Keratinocyte (primary cell): ENCODE measurements around the gene PSME4. TPM values are rescaled to one million over a fixed set of nuclear protein-coding genes. Genes with fewer than 3 reads are reported as not detected.

ENCODE experiments used
- DNase-seq: peaks from one replicate; pipeline ENCODE4 v3.0.0-alpha.2; 2011; ENCODE audit warnings: low read depth, missing footprints, low spot score
- FAIRE-seq: peaks from 2 replicates; lab custom pipeline; 2011; peaks lifted over from hg19 to GRCh38; lab: Jason Lieb, UNC
- H2AFZ ChIP-seq: 2 replicates; pipeline ENCODE4 v1.6.0; 2012; ENCODE audit warnings: low read length, control low read depth, inconsistent platforms; ENCODE audit not compliant: control insufficient read depth
- H3K27ac ChIP-seq: 2 replicates; pipeline ENCODE4 v1.5.1; 2011; ENCODE audit warnings: low read length; ENCODE audit not compliant: control insufficient read depth, insufficient read depth
- H3K27me3 ChIP-seq: 3 replicates; pipeline ENCODE4 v1.6.0; 2011; ENCODE audit warnings: low read length; ENCODE audit not compliant: control insufficient read depth, insufficient read depth; ENCODE audit errors: extremely low read depth
- H3K36me3 ChIP-seq, 2 experiments: 2 replicates in 1 of 2; 3 replicates in 1 of 2; pipeline ENCODE4 v1.5.1; 2011; ENCODE audit warnings: low read length in 2 of 2, mild to moderate bottlenecking in 1 of 2; ENCODE audit not compliant: control insufficient read depth in 2 of 2, insufficient read depth in 2 of 2; ENCODE audit errors: extremely low read depth in 1 of 2
- H3K4me1 ChIP-seq: 3 replicates; pipeline ENCODE4 v1.5.1; 2011; ENCODE audit warnings: low read length; ENCODE audit not compliant: control insufficient read depth, insufficient read depth; ENCODE audit errors: extremely low read depth
- H3K4me2 ChIP-seq: 3 replicates; pipeline ENCODE4 v1.6.0; 2011; ENCODE audit warnings: low read depth, low read length; ENCODE audit not compliant: control insufficient read depth, insufficient read depth; ENCODE audit errors: extremely low read depth
- H3K4me3 ChIP-seq, 3 experiments: fragments of 200-600 bp in 1 of 3; sonication (generic) in 1 of 3; 2 replicates in 2 of 3; 3 replicates in 1 of 3; pipeline ENCODE4 v1.5.1; 2011 to 2016; ENCODE audit warnings: low read length in 3 of 3, mild to moderate bottlenecking in 3 of 3, control low read depth in 2 of 3, inconsistent platforms in 1 of 3, low read depth in 1 of 3, mixed read lengths in 1 of 3, mixed run types in 1 of 3, moderate library complexity in 1 of 3; ENCODE audit not compliant: control insufficient read depth in 2 of 3, insufficient read depth in 2 of 3; ENCODE audit errors: extremely low read depth in 1 of 3
- H3K79me2 ChIP-seq: 2 replicates; pipeline ENCODE4 v1.6.0; 2012; ENCODE audit warnings: low read length; ENCODE audit not compliant: control insufficient read depth, insufficient read depth
- H3K9ac ChIP-seq: 3 replicates; pipeline ENCODE4 v1.6.0; 2011; ENCODE audit warnings: low read length; ENCODE audit not compliant: control insufficient read depth, insufficient read depth; ENCODE audit errors: extremely low read depth
- H3K9me1 ChIP-seq: 3 replicates; pipeline ENCODE4 v1.6.0; 2011; ENCODE audit warnings: low read length; ENCODE audit not compliant: control insufficient read depth, insufficient read depth; ENCODE audit errors: extremely low read depth
- H3K9me3 ChIP-seq: 2 replicates; pipeline ENCODE4 v1.5.1; 2012; ENCODE audit warnings: low read depth, low read length; ENCODE audit not compliant: control insufficient read depth
- H4K20me1 ChIP-seq: 3 replicates; pipeline ENCODE4 v1.6.0; 2011; ENCODE audit warnings: low read length; ENCODE audit not compliant: control insufficient read depth, insufficient read depth; ENCODE audit errors: extremely low read depth
- EZH2 ChIP-seq: IDR thresholded peaks from one replicate; pipeline ENCODE4 v1.6.1; 2012; ENCODE audit warnings: inconsistent platforms, mild to moderate bottlenecking, low read length, moderate library complexity
- dilution Hi-C: fragments of 300-500 bp; cut with MboI; formaldehyde crosslinking; loops from one replicate; pipeline ENCODE4 v1.7.0; 2020; ENCODE audit warnings: low sequenced_read_pairs; ENCODE audit not compliant: extremely low pct_ligation_motif_present
- polyA plus RNA-seq, 5 experiments: library from polyadenylated mRNA; depleted of rRNA in 3 of 5; stranded (reverse) in 3 of 5; stranded (forward) in 1 of 5; unstranded in 1 of 5; fragments of >200 nt; gene quantifications; 1 replicate in 1 of 5; 2 replicates in 3 of 5; 3 replicates in 1 of 5; pipeline versions ENCODE4 v1.2.1 to v1.2.3, GENCODE V29; 2011 to 2012; ENCODE audit warnings: missing spikeins in 2 of 5, low read depth in 1 of 5, low replicate concordance in 1 of 5
- TF ChIP-seq, protein P1 (sequence below), 3 experiments: IDR thresholded peaks in 1 of 3; conservative IDR thresholded peaks in 1 of 3; optimal IDR thresholded peaks in 1 of 3; 2 replicates in 2 of 3; 3 replicates in 1 of 3; pipeline versions ENCODE3 to v1.5.1; 2011; ENCODE audit warnings: low read length in 3 of 3, mild to moderate bottlenecking in 3 of 3, moderate library complexity in 2 of 3, control low read depth in 1 of 3, inconsistent platforms in 1 of 3; ENCODE audit not compliant: insufficient read depth in 2 of 3; ENCODE audit errors: extremely low read depth in 1 of 3

The PSME4 gene
- polyA plus RNA-seq, 1 donor (not counting 4 experiments of a cell fraction or from before 2014, with no cell fraction given): 59.4 TPM

DNA sequence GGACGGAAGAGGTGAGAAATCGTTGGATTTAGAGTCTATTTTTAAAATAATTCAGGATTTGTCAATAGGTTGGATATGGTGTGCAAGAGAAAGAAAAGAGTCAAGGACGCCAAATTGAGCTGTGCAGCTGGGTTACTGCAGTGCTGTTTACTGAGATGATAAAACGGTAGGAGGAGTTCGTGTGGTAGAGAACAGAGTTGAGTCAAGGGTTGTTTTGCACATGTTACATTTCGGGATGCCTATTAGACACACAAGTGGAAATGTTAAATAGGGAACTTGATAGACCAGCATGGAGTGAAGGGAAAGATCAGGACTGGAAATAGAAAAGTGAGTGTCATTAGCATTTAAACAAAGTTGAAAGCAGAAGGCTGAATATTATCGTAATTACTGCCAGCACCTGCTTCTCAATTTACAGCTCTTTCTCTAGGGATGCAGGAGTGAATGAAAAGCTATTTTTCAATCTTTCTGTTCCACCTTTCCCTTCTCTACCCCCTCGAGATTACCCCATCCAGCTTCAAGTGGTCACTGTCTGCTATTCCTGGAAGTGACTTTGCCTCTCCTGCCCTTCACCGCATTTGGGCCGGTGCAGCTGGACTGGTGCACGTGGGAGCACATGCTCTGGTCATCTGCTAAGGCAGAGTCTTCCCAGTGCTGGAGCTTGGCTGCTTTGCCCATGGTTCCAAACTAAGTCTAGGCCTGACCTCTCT, 141.4 kb downstream of the PSME4 start:
- H3K4me1 ChIP-seq: no peaks in the 10 kb centered on the region
- dilution Hi-C loops: no loop called here
- H3K79me2 ChIP-seq: no peaks in the 10 kb centered on the region
- H2AFZ ChIP-seq: no peak overlapping the region
- H3K9me1 ChIP-seq: no peaks in the 10 kb centered on the region
- no peak overlapping the region for H3K4me3 ChIP-seq
- no peak for DNase-seq
- H3K36me3 ChIP-seq: no peaks in the 10 kb centered on the region
- no peaks in the 10 kb centered on the region for H3K27me3 ChIP-seq
- no peak overlapping the region for H3K27ac ChIP-seq
- no peak overlapping the region for H3K4me2 ChIP-seq
- H3K9me3 ChIP-seq: no peaks in the 10 kb centered on the region
- H3K9ac ChIP-seq: no peak overlapping the region
- TF ChIP-seq, protein P1, sequence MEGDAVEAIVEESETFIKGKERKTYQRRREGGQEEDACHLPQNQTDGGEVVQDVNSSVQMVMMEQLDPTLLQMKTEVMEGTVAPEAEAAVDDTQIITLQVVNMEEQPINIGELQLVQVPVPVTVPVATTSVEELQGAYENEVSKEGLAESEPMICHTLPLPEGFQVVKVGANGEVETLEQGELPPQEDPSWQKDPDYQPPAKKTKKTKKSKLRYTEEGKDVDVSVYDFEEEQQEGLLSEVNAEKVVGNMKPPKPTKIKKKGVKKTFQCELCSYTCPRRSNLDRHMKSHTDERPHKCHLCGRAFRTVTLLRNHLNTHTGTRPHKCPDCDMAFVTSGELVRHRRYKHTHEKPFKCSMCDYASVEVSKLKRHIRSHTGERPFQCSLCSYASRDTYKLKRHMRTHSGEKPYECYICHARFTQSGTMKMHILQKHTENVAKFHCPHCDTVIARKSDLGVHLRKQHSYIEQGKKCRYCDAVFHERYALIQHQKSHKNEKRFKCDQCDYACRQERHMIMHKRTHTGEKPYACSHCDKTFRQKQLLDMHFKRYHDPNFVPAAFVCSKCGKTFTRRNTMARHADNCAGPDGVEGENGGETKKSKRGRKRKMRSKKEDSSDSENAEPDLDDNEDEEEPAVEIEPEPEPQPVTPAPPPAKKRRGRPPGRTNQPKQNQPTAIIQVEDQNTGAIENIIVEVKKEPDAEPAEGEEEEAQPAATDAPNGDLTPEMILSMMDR (optimal IDR thresholded peaks at IDR 0.05 in 1 of 3, IDR thresholded peaks at IDR 0.05 in 1 of 3, conservative IDR thresholded peaks at IDR 0.05 in 1 of 3; ENCODE audit: extremely low read depth in 1 of 3, insufficient read depth in 2 of 3, low read length in 3 of 3): no peak
- TF ChIP-seq EZH2: no peak
- no peaks in the 10 kb centered on the region for H4K20me1 ChIP-seq
- FAIRE-seq: no peak

DNA sequence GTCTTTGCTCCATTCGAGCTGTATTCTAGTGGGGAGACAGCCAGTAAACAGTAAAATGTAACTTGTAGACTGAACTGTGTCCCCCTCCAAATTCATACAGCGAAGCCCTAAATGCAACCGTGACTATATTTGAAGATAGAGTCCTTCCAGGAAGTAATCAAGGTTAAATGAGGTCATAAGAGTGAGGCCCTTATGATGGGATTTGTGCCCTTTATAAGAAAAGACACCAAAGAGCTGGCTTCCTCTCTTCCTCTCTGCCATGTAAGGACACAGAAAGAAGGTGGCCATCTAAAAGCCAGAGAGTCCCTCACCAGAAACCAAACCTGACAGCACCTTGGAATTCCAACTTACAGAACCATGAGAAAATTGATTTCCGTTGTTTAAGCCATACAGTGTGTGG, 142.5 kb downstream of the PSME4 start:
- dilution Hi-C loops: no loop called here
- no peaks in the 10 kb centered on the region for H3K9me1 ChIP-seq
- no peaks in the 10 kb centered on the region for H3K4me1 ChIP-seq
- H3K27me3 ChIP-seq: no peaks in the 10 kb centered on the region
- FAIRE-seq: no peak
- no peak overlapping the region for H3K4me2 ChIP-seq
- no peaks in the 10 kb centered on the region for H3K79me2 ChIP-seq
- H3K36me3 ChIP-seq: no peaks in the 10 kb centered on the region
- H2AFZ ChIP-seq: no peak overlapping the region
- no peak overlapping the region for H3K4me3 ChIP-seq
- TF ChIP-seq, protein P1 (optimal IDR thresholded peaks at IDR 0.05 in 1 of 3, IDR thresholded peaks at IDR 0.05 in 1 of 3, conservative IDR thresholded peaks at IDR 0.05 in 1 of 3; ENCODE audit: extremely low read depth in 1 of 3, insufficient read depth in 2 of 3, low read length in 3 of 3): no peak
- TF ChIP-seq EZH2: no peak
- H4K20me1 ChIP-seq: no peaks in the 10 kb centered on the region
- no peak overlapping the region for H3K27ac ChIP-seq
- DNase-seq: no peak
- H3K9me3 ChIP-seq: no peaks in the 10 kb centered on the region
- no peak overlapping the region for H3K9ac ChIP-seq
